Stimulated activated CD4-positive, alpha-beta T cell treated with anti-CD3 and anti-CD28 coated beads, Interleukin-2, amount 100 ng/mL, for 48 hours (primary cell): ENCODE data around the gene RPTOR.

ENCODE experiments used
- DNase-seq, 2 donors: peaks; one replicate each; pipeline ENCODE4 v3.0.0-alpha.2; 2020

Gene RPTOR

DNA sequence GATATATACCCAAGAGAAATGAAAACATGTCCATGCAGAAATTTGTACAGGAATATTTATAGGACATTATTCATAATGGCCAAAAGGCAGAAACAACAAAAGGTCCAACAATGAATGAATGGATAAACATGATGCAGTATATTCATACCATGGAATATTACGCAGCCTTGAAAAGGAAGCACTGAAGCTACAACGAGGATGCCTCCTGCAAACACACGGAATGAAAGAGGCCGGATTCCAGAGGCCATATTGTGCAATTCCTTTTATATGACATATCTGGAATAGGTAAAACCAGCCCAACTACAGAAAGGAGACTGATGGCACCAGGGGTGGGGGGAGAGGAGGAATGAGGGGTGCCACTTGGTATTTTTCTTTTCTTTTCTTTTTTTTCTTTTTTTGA, 432.5 kb downstream of the RPTOR start:
- no peak for DNase-seq

- DNase-seq: no peak
Measured at GRCh38 chr17:80978499-80979497, 434.2 kb downstream of the RPTOR start.

DNA sequence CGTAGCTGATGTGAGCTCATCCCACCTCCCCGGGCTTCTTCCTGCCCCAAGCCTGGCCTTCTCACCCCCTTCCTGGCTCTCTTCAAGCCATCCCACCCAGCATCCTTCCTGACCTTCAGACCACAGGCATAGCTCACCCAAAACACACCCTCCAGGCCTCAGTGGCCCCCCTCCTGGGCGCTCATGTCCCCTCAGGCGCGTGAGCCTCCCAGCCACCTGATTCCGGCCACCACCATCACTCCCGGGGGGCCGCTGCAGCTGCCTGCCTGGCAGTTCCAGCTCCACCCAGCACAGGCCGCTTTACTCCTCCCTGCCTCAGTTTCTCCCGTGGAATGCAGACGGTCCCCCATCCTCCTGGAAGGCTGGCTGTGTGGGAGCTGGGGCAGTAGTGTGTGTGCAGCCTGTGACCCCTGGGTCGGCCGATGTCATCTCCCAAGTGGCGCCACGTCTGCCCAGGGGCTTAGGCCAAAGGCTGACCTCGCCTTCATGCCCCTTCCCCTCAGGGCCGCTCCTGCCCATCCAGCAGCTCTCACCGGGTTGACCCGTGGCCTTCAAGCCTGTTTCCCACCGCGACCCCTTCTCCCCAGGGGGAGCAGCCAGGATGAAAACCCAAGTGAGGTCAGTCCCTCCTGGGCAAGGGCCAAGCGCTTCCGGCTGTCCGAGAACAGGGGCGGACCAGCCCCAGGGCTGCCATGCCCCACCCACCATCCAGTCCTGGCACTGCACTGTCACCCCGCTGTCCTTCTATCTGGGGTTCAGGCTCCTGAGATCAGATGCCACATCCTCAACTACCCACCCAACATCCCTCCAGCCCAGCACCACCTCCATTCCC, 435.1 kb downstream of the RPTOR start:
- DNase-seq: no peak

- no peak for DNase-seq
Measured at GRCh38 chr17:80980397-80981061, 435.9 kb downstream of the RPTOR start.

DNA sequence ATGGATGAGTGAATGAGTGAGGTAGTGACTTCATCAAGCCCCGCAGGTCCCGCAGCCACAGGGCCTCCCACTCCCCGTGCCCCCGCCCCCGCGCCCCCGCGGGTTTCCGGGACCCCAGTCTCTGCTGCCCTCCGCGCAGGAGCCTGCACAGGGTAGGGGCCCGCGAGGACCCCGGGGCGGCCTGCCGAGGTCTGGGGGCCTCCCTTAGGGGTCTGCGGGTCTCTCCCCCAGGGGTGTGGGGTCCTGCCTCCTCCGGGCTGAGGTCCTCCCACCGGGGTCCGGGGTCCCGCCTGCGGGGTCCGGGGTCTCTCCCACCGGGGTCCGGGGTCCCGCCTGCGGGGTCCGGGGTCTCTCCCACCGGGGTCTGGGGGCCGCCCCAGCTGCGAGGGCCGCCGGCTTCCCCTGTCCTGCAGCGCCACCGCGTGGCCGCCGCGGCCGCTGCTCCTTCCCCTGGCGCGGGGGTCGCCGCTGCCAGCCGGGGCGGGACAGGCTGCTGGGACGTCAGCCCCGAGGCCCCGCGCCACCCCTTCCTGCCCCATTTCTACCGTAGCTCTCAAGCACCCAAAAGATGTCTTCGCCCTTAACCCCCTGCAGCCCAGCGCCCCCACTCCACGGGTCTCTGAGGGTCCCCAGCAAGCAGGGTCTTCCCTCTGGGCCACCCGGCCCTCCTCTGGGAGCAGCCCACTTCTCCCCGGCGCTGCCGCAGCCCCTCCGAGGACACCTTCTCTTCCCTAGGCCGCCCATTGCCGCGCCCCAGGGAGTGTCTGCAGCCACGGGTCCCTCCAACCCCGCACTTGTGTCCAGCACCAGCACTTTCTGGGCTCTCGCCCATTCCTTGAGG, 436.6 kb downstream of the RPTOR start:
- DNase-seq: peak in 1 of 2 donors; percentile 54

DNA sequence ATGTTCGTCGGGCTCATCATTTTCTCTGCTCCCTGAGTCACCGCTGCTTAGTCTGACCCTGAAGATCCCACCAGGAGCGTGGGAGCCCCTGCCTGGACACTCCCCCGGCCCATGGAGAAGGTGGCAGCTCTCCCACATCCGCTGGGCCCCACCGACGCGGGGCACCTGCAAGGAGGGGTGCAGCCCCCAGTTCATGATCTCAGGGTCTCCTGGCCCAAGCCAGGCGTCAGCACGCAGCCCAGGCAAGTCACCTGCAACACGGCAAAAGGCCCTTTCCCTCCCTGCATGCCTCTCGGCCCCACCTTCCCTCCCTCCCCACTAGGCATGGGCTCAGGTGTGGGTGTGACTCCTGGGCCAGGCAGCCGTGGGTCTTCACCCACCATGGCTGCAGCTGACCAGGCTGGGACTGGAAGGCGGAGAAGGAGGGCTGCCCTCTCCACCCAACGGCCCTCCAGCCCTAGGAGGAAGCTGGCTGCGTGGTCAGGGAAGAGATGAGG, 437.3 kb downstream of the RPTOR start:
- no peak for DNase-seq

GRCh38 chr17:80982426-80982974, 437.9 kb downstream of the RPTOR start:
- no peak for DNase-seq

DNA sequence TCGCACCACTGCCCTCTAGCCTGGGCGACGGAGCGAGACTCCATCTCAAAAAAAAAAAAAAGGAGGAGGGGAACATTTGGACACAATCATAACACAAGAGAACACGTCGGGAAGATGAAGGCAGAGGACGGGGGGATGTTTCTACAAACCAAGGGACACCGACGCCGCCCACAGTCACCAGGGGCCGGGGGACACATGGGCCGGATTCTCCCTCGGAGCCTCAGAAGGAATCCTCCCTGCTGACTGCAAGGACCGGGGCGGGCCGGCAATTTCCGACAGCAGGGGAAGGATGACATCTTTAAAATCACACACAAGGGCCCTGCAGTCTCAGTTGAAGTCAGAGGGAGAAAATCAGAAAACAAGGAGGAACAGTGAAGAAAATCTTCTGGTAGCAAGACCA, 438.9 kb downstream of the RPTOR start:
- DNase-seq: no peak

- DNase-seq: no peak
Measured at GRCh38 chr17:80984749-80985148, 440.1 kb downstream of the RPTOR start.

- DNase-seq: no peak
Measured at GRCh38 chr17:80986046-80986445, 441.4 kb downstream of the RPTOR start.

- no peak for DNase-seq
Measured at GRCh38 chr17:80986816-80987475, 442.3 kb downstream of the RPTOR start.

DNA sequence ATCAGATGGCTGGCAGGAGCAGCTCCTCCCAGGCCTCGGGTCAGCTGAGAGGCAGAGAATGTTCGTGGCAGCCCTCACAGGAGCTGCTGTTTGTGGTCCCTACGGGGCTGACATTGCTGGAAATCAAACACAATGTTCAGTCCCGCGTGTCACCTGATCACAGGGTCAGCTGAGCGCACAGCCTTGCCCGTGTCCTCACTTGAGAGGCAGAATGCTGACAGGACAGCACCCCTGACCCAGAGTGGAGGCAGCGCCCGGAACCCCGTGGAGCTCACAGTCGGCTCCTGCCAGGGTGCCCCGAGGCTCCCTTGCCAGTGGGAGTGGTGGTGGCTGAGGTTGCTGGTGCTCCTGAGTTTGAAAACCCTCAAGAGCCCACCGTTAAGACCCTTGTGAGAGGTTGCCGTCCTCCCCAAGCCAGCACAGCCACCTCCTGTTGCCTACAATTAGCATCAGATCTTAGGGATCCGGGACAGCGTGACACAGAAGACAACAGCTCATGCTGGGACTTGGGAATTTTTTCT, 443.4 kb downstream of the RPTOR start:
- DNase-seq: no peak

- no peak for DNase-seq
Measured at GRCh38 chr17:80989586-80989913, 444.9 kb downstream of the RPTOR start.

DNA sequence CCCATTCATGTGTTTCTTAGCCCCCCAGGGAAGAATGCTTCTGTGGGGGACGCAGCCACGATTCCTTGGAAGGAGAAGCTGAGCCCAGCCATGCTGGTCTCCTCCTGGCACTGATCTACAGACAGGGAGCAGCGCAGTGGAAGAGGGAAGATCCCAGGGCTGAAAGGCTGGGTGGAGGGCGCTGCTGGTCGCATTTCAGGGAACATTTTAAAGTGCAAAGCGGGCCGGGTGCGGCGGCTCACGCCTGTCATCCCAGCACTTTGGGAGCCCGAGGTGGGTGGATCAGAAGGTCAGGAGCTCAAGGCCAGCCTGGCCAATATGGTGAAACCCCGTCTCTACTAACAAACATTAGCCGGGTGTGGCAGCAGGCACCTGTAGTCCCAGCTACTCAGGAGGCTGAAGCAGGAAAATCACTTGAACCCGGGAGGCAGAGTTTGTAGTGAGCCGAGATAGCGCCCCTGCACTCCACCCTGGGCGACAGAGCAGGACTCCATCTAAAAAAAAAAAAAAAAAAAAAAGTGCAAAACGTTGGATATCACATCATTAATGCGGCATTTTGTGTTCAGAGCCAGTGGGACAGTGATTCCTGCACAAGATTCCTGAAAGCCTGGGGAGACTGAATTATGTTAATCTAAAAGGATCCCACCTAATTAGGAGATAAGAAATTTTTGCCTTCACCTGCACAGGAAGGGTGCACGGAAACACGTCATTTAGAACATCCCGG, 446.4 kb downstream of the RPTOR start:
- DNase-seq: no peak

GRCh38 chr17:80991645-80992076, 447.0 kb downstream of the RPTOR start, which contains the start of gene CHMP6:
TSS of gene CHMP6 (plus strand) at chr17:80991841. CDS start at chr17:80991919, 78 bp downstream.
- DNase-seq: peak; percentile 65 to 74

GRCh38 chr17:80992077-80992947, 447.7 kb downstream of the RPTOR start:
- DNase-seq: no peak

GRCh38 chr17:80992948-80993624, 448.4 kb downstream of the RPTOR start:
- DNase-seq: no peak

- DNase-seq: no peak
Measured at GRCh38 chr17:80995131-80995530, 450.5 kb downstream of the RPTOR start.
